ENCODE results near the gene IGF2BP2. TPM values are rescaled to one million over a fixed set of nuclear protein-coding genes. Genes with fewer than 3 reads are reported as not detected.

IGF2BP2 gene
- total and polyA plus RNA-seq, 2 of the 8 experiments (the other 6 are each of a cell fraction or from before 2014, with no cell fraction given) = 7.4 to 121 TPM

- TF ChIP-seq, protein P1, sequence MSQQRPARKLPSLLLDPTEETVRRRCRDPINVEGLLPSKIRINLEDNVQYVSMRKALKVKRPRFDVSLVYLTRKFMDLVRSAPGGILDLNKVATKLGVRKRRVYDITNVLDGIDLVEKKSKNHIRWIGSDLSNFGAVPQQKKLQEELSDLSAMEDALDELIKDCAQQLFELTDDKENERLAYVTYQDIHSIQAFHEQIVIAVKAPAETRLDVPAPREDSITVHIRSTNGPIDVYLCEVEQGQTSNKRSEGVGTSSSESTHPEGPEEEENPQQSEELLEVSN (IDR thresholded peaks at IDR 0.05) = no peak
- TF ChIP-seq HDAC2 (IDR thresholded peaks at IDR 0.05; ENCODE audit: borderline replicate concordance in 1 of 2, low read depth in 2 of 2, low read length in 2 of 2) = no peak
Observed at GRCh38 chr3:185647880-185648210, 177.0 kb downstream of the IGF2BP2 start (continued).

Data from H1 (cell line).